Naive thymus-derived CD4-positive, alpha-beta T cell (primary cell): ENCODE results near the gene DNAJB14. TPM values are rescaled to one million over a fixed set of nuclear protein-coding genes. Genes with fewer than 3 reads are reported as not detected.

ENCODE experiments used
- ATAC-seq: fragments of 150-1000 bp; cut with Tn5 transposase; 2 replicates; pipeline ENCODE4 v1.10.0; 2021; ENCODE audit warnings: mild to moderate bottlenecking, moderate library complexity
- CTCF ChIA-PET: fragments of 350-600 bp; sonication (Branson Sonifier 250); formaldehyde crosslinking; loops from one replicate; lab custom pipeline; 2021; ENCODE audit warnings: antibody characterized with exemption; lab: Charles Lee
- POLR2A ChIA-PET: fragments of 350-600 bp; sonication (Branson Sonifier 250); formaldehyde crosslinking; loops from one replicate; lab custom pipeline; 2021; ENCODE audit warnings: antibody characterized with exemption, inconsistent platforms; lab: Charles Lee
- DNase-seq, 9 donors: peaks; one replicate each; pipeline versions ENCODE4 v3.0.0 to v3.0.0-alpha.2; 2020 to 2022; ENCODE audit warnings: mixed read lengths in 1 of 9
- H3K27ac ChIP-seq: one replicate; pipeline ENCODE4 v1.7.0; 2013; ENCODE audit warnings: mild to moderate bottlenecking, low read depth, low read length, moderate library complexity
- H3K27me3 ChIP-seq, 2 donors: one replicate each; pipeline ENCODE4 v1.7.0; 2013; ENCODE audit warnings: low read length in 2 of 2, mild to moderate bottlenecking in 2 of 2, moderate library complexity in 2 of 2; ENCODE audit not compliant: control insufficient read depth in 2 of 2, insufficient read depth in 2 of 2
- H3K36me3 ChIP-seq, 3 experiments: 1 replicate in 2 of 3; 2 replicates in 1 of 3; pipeline ENCODE4 v1.7.0; 2013; ENCODE audit warnings: low read length in 3 of 3, mild to moderate bottlenecking in 3 of 3, moderate library complexity in 1 of 3; ENCODE audit not compliant: insufficient read depth in 3 of 3, control insufficient read depth in 2 of 3
- H3K4me1 ChIP-seq, 2 donors: one replicate each; pipeline ENCODE4 v1.7.0; 2013; ENCODE audit warnings: low read length in 2 of 2, mild to moderate bottlenecking in 2 of 2, moderate library complexity in 1 of 2; ENCODE audit not compliant: control insufficient read depth in 2 of 2, insufficient read depth in 2 of 2
- H3K4me3 ChIP-seq: 2 replicates; pipeline ENCODE4 v1.7.0; 2013; ENCODE audit warnings: mild to moderate bottlenecking, low read length
- H3K9me3 ChIP-seq, 3 experiments: 1 replicate in 2 of 3; 2 replicates in 1 of 3; pipeline ENCODE4 v1.7.0; 2013; ENCODE audit warnings: low read length in 3 of 3; ENCODE audit not compliant: control insufficient read depth in 2 of 3
- H3K27ac Mint-ChIP-seq, 9 donors: one replicate each; pipeline ENCODE4 v1.8.0; 2020 to 2022; ENCODE audit warnings: mixed read lengths in 9 of 9, mild to moderate bottlenecking in 8 of 9, moderate library complexity in 5 of 9, inconsistent platforms in 2 of 9
- H3K27me3 Mint-ChIP-seq, 5 donors: one replicate each; pipeline ENCODE4 v1.8.0; 2021 to 2022; ENCODE audit warnings: mixed read lengths in 5 of 5, mild to moderate bottlenecking in 1 of 5
- H3K36me3 Mint-ChIP-seq, 5 donors: one replicate each; pipeline ENCODE4 v1.8.0; 2020 to 2022; ENCODE audit warnings: mixed read lengths in 5 of 5, mild to moderate bottlenecking in 3 of 5, inconsistent platforms in 1 of 5
- H3K4me1 Mint-ChIP-seq, 7 donors: one replicate each; pipeline ENCODE4 v1.8.0; 2020 to 2022; ENCODE audit warnings: mixed read lengths in 7 of 7, mild to moderate bottlenecking in 3 of 7, inconsistent platforms in 1 of 7
- H3K4me3 Mint-ChIP-seq, 10 donors: one replicate each; pipeline ENCODE4 v1.8.0; 2020 to 2022; ENCODE audit warnings: mild to moderate bottlenecking in 10 of 10, mixed read lengths in 10 of 10, moderate library complexity in 6 of 10, inconsistent platforms in 2 of 10
- H3K9me3 Mint-ChIP-seq, 11 donors: one replicate each; pipeline ENCODE4 v1.8.0; 2020 to 2022; ENCODE audit warnings: mixed read lengths in 11 of 11, mild to moderate bottlenecking in 4 of 11, inconsistent platforms in 1 of 11, moderate library complexity in 1 of 11
- intact Hi-C, 2 donors: fragments of 100-400 bp; cut with micrococcal nuclease; formaldehyde crosslinking; loops; one replicate each; pipeline ENCODE4 v1.15.1; 2023
- polyA plus RNA-seq, 2 donors: library from polyadenylated mRNA; unstranded; fragments of 300-500 nt; fragmentation: Illumina TruSeq; gene quantifications; one replicate each; pipeline ENCODE4 v1.2.3, GENCODE V29; 2021
- total RNA-seq, 6 experiments: library from RNA in 5 of 6; stranded (reverse) in 5 of 6; gene quantifications; 1 replicate in 5 of 6; 2 replicates in 1 of 6; pipeline ENCODE4 v1.2.3 and lab custom pipeline; 2021 to 2026

DNAJB14 gene
- total and polyA plus RNA-seq, 7 experiments from 2014 or later, result 49.7 to 80.5 (median 54.2) TPM

DNA sequence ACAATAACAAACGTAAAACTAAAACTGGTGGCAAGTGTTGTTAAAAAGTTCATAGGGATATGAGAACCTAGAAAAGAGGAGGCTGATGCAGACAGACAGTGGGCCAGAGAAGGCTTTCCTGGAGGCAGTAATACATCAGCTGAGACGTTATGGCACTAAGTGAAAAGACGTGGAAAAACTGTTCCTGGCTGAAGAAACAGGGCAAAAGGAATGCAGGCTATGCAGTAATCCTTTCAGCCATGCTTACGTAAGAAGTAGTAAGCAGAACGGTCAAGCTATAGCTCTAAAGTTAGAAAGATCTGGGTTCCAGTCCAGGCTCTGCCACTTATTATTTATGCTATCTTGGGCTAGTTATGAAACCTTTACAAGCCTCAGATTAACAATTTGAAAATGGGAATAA, 58.6 kb downstream of the DNAJB14 start:
- Mint-ChIP-seq H3K27me3 (no peaks in the 10 kb centered on the region), H3K4me3 (no peak overlapping the region), H3K27ac (peak overlapping the region in 5 of 9 donors; percentile 28 to 65 (median 29)), H3K36me3 (peaks cover 0 to 14% (median 7%) of the 10 kb centered on the region in 5 donors), H3K9me3 (no peaks in the 10 kb centered on the region), H3K4me1 (peaks cover 13 to 42% (median 36%) of the 10 kb centered on the region in 7 donors)
- ATAC-seq (no peak), DNase-seq (no peak)
- intact Hi-C loops, result loop anchor here in 1 of 2 donors (5.0 kb wide), 3 partner anchors 166 to 481 kb away; no protein-coding TSS in a partner anchor
- no peak overlapping the region for H3K4me3 ChIP-seq
- ChIA-PET POLR2A (no interaction called here), CTCF (no interaction called here)
- H3K36me3 ChIP-seq, result peaks cover 0 to 11% (median 4%) of the 10 kb centered on the region in 3 experiments
- no peaks in the 10 kb centered on the region for H3K27me3 ChIP-seq
- no peaks in the 10 kb centered on the region for H3K9me3 ChIP-seq
- no peak overlapping the region for H3K27ac ChIP-seq
- H3K4me1 ChIP-seq, result peaks cover under 1 to 13% of the 10 kb centered on the region in 2 donors

DNA sequence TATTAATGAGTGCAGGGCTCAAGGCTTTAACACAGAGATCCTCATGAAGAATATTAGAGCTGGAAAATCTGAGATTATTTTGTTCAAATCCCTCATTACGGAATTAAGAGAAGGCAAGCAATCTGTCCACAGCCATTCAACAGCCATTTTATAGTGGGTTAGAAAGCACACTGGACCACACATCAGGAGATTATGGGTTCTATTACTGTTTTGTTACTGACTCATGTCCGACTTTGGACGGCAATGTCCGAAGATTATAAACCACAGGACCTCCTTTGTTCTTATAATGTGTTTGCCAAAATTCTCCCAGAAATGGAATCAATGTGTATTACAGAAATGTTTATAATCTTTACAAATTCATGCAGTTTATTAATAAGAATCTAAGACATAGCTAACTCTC, 60.3 kb downstream of the DNAJB14 start:
- peaks cover 0 to 4% of the 10 kb centered on the region in 2 donors for H3K4me1 ChIP-seq
- H3K36me3 Mint-ChIP-seq, result peaks cover 0 to 14% (median 7%) of the 10 kb centered on the region in 5 donors
- H3K4me1 Mint-ChIP-seq, result peaks cover 8 to 29% (median 22%) of the 10 kb centered on the region in 7 donors
- H3K27me3 Mint-ChIP-seq, result no peaks in the 10 kb centered on the region
- no peak overlapping the region for H3K4me3 Mint-ChIP-seq
- CTCF ChIA-PET, result interaction anchor here (0.6 to 3.1 kb wide), 4 partner anchors 63 to 420 kb away, joined by 3 to 27 read pairs (median 3); no protein-coding TSS in a partner anchor
- no peak for DNase-seq
- peak overlapping the region in 1 of 9 donors; percentile 14 for H3K27ac Mint-ChIP-seq
- no peaks in the 10 kb centered on the region for H3K27me3 ChIP-seq
- H3K27ac ChIP-seq, result no peak overlapping the region
- H3K9me3 Mint-ChIP-seq, result no peaks in the 10 kb centered on the region
- H3K36me3 ChIP-seq, result peaks cover 0 to 19% (median 9%) of the 10 kb centered on the region in 3 experiments
- H3K9me3 ChIP-seq, result no peaks in the 10 kb centered on the region
- H3K4me3 ChIP-seq, result no peak overlapping the region
- no peak for ATAC-seq
- intact Hi-C loops, result loop anchor here in 1 of 2 donors (5.0 kb wide), 3 partner anchors 164 to 479 kb away; no protein-coding TSS in a partner anchor
- POLR2A ChIA-PET, result interaction anchor here (0.6 to 1.6 kb wide), 6 partner anchors 36 to 325 kb away, joined by 3 to 7 read pairs (median 3); partner anchors contain the start of genes DNAJB14 and TRMT10A

DNA sequence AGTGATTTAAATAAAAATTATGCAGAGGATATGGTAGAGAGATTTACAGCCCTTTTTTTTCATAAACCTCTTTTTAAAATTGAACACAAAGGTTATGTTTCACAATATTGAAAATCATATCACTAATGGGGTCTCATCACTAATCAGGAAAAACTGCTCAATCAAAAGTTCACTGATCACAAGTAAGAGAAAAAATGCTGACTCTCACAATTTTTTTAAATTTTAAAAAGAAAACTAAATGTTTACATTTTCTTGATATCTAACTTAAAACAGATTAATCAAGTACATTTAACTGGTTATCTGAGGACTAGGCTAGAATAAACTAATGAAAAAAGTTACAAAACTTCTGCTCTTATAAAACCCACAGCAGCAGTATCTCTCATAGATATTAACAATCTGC, 60.7 kb downstream of the DNAJB14 start:
- Mint-ChIP-seq H3K4me1 (peaks cover 3 to 24% (median 18%) of the 10 kb centered on the region in 7 donors), H3K27me3 (no peaks in the 10 kb centered on the region), H3K27ac (peak overlapping the region in 1 of 9 donors; percentile 14), H3K36me3 (peaks cover 0 to 9% (median 3%) of the 10 kb centered on the region in 5 donors), H3K9me3 (no peaks in the 10 kb centered on the region), H3K4me3 (no peak overlapping the region)
- no peak for ATAC-seq
- H3K4me3 ChIP-seq, result no peak overlapping the region
- no peak for DNase-seq
- H3K4me1 ChIP-seq, result peaks cover 0 to 4% of the 10 kb centered on the region in 2 donors
- H3K27ac ChIP-seq, result no peak overlapping the region
- peaks cover 2 to 22% (median 11%) of the 10 kb centered on the region in 3 experiments for H3K36me3 ChIP-seq
- H3K27me3 ChIP-seq, result no peaks in the 10 kb centered on the region
- intact Hi-C loops, result loop anchor here (1.0 to 5.0 kb wide), 11 partner anchors 39 to 478 kb away; partner anchors contain the start of gene DAPP1 (in 2 of the 2)
- POLR2A ChIA-PET, result interaction anchor here (0.7 to 1.6 kb wide), 5 partner anchors 36 to 325 kb away, joined by 3 to 7 read pairs (median 3); partner anchors contain the start of genes DNAJB14 and TRMT10A
- no peaks in the 10 kb centered on the region for H3K9me3 ChIP-seq
- CTCF ChIA-PET, result interaction anchor here (0.6 to 3.1 kb wide), 4 partner anchors 63 to 419 kb away, joined by 3 to 27 read pairs (median 4); no protein-coding TSS in a partner anchor

DNA sequence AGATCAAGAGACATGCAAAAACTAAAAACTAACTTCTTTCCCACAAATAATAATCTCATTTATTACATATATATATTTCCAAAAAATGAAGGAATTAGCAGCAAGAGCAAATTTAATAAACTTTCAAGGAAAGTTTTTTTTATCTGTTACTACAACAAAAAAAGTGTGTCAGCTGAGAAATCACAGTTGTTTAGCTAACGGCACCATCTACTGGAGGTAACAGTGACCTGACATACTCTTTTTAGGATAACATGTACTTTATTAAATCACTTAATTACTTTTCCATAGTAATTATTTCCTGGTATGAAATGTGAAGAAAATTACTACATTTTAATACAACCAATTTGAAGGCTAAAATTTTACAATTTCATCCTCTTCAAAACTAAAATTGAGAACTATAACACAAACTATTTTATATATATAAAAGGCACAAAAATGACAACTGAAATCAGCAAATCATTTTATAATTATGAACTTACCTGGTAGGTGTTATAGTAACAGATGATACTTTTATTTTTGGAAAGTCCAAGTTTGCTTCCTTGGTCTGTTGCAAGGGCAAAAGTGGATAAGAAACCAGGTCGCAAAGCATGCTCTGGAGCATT, 61.3 kb downstream of the DNAJB14 start:
- no peaks in the 10 kb centered on the region for H3K27me3 Mint-ChIP-seq
- CTCF ChIA-PET, result interaction anchor here (0.6 to 3.1 kb wide), 9 partner anchors 9 to 419 kb away, joined by 3 to 27 read pairs (median 4); partner anchors contain the start of gene LAMTOR3
- Histone ChIP-seq H3K4me3 (no peak overlapping the region), H3K9me3 (no peaks in the 10 kb centered on the region), H3K4me1 (peaks cover 0 to 2% of the 10 kb centered on the region in 2 donors), H3K36me3 (peaks cover 7 to 27% (median 16%) of the 10 kb centered on the region in 3 experiments), H3K27me3 (no peaks in the 10 kb centered on the region), H3K27ac (no peak overlapping the region)
- no peak overlapping the region for H3K4me3 Mint-ChIP-seq
- peaks cover 0 to 19% (median 13%) of the 10 kb centered on the region in 7 donors for H3K4me1 Mint-ChIP-seq
- POLR2A ChIA-PET, result interaction anchor here (0.6 to 0.9 kb wide), 3 partner anchors 55 to 324 kb away, joined by 3 read pairs; partner anchors contain the start of gene DNAJB14
- H3K36me3 Mint-ChIP-seq, result peaks cover 0 to 12% (median 5%) of the 10 kb centered on the region in 5 donors
- intact Hi-C loops, result loop anchor here (1.0 to 5.0 kb wide), 11 partner anchors 38 to 478 kb away; partner anchors contain the start of gene DAPP1 (in 2 of the 2)
- peak in 7 of 9 donors; percentile 34 to 64 (median 54) for DNase-seq
- H3K9me3 Mint-ChIP-seq, result no peaks in the 10 kb centered on the region
- no peak overlapping the region for H3K27ac Mint-ChIP-seq
- ATAC-seq, result peak; percentile 72

DNA sequence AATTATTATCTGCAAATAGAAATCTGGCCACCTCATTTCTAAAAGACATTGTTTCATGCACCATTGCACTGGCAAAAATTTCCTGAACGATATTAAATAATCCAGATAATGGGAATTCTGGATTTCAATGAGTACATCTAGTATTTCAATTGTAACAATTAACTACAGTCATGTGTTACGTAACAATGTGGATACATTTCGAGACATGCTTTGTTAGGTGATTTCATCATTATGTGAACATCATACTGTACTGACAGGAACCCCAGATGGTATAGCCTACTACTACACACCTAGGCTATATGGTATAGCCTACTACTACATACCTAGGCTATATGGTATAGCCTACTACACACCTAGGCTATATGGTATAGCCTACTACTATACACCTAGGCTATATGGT, 67.0 kb downstream of the DNAJB14 start:
- ChIA-PET CTCF (no interaction called here), POLR2A (no interaction called here)
- H3K9me3 Mint-ChIP-seq, result no peaks in the 10 kb centered on the region
- peaks cover 0 to 5% (median 0%) of the 10 kb centered on the region in 7 donors for H3K4me1 Mint-ChIP-seq
- H3K36me3 Mint-ChIP-seq, result peaks cover 0 to 34% (median 11%) of the 10 kb centered on the region in 5 donors
- no peak for ATAC-seq
- Histone ChIP-seq H3K27ac (no peak overlapping the region), H3K4me3 (no peak overlapping the region), H3K9me3 (no peaks in the 10 kb centered on the region), H3K27me3 (no peaks in the 10 kb centered on the region), H3K4me1 (no peaks in the 10 kb centered on the region), H3K36me3 (peaks cover 15 to 46% (median 22%) of the 10 kb centered on the region in 3 experiments)
- no peak for DNase-seq
- no peaks in the 10 kb centered on the region for H3K27me3 Mint-ChIP-seq
- no peak overlapping the region for H3K4me3 Mint-ChIP-seq
- H3K27ac Mint-ChIP-seq, result no peak overlapping the region
- intact Hi-C loops, result loop anchor here in 1 of 2 donors (2.0 kb wide), 1 partner anchor 25 kb away; no protein-coding TSS in a partner anchor

DNA sequence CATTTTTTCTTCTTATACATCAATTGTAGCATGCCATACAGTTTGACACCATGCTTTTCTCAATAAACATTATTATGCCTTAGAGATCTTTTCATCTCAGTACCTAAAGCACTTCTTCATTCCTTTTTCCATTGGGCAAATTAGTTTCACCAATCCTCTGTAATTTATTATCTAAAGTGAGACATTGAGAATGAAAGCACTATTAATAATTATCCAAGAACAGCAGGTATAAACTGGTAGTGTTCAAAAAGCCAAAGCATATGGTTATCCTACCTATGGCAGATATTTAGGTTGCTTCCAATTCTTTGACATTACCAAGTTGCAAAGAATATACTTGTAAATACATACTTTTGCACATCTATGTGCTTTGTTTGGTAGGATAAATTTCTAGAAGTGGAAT, 67.8 kb downstream of the DNAJB14 start:
- CTCF ChIA-PET, result no interaction called here
- POLR2A ChIA-PET, result no interaction called here
- ATAC-seq, result no peak
- Mint-ChIP-seq H3K36me3 (peaks cover 0 to 34% (median 11%) of the 10 kb centered on the region in 5 donors), H3K27me3 (no peaks in the 10 kb centered on the region), H3K4me1 (peaks cover 0 to 5% (median 0%) of the 10 kb centered on the region in 7 donors), H3K4me3 (no peak overlapping the region), H3K9me3 (no peaks in the 10 kb centered on the region), H3K27ac (no peak overlapping the region)
- H3K27me3 ChIP-seq, result no peaks in the 10 kb centered on the region
- H3K36me3 ChIP-seq, result peaks cover 15 to 44% (median 18%) of the 10 kb centered on the region in 3 experiments
- no peaks in the 10 kb centered on the region for H3K9me3 ChIP-seq
- no peaks in the 10 kb centered on the region for H3K4me1 ChIP-seq
- H3K4me3 ChIP-seq, result no peak overlapping the region
- intact Hi-C loops, result loop anchor here in 1 of 2 donors (2.0 kb wide), 1 partner anchor 24 kb away; no protein-coding TSS in a partner anchor
- no peak overlapping the region for H3K27ac ChIP-seq
- DNase-seq, result no peak
